HepG2 (cell line): ENCODE results near the gene SLC35B2. TPM values are rescaled to one million over a fixed set of nuclear protein-coding genes. Genes with fewer than 3 reads are reported as not detected.

ENCODE experiments used
- ARID4A ChIP-seq: sonication (generic); formaldehyde crosslinking; IDR thresholded peaks from 2 replicates; pipeline ENCODE4 v1.5.0; 2020; ENCODE audit warnings: mild to moderate bottlenecking, missing genetic modification reagents, borderline replicate concordance
- ARNTL ChIP-seq: sonication (generic); formaldehyde crosslinking; IDR thresholded peaks from 2 replicates; pipeline ENCODE4 v1.4.0; 2020; ENCODE audit warnings: mild to moderate bottlenecking, missing genetic modification reagents
- CERS6 ChIP-seq: sonication (generic); formaldehyde crosslinking; IDR thresholded peaks from 2 replicates; pipeline ENCODE4 v1.5.0; 2020; ENCODE audit warnings: missing genetic modification reagents
- CREM ChIP-seq, 2 experiments: sonication (generic) in 1 of 2; formaldehyde crosslinking in 1 of 2; IDR thresholded peaks; 2 replicates each; pipeline versions ENCODE4 v1.4.0 to v1.6.1; 2016 to 2020; ENCODE audit warnings: antibody characterized with exemption in 1 of 2, mild to moderate bottlenecking in 1 of 2, missing genetic modification reagents in 1 of 2
- GRHL1 ChIP-seq: sonication (generic); formaldehyde crosslinking; conservative IDR thresholded peaks from 2 replicates; pipeline ENCODE4 v1.8.0; 2022; ENCODE audit warnings: missing genetic modification reagents
- HNF4G ChIP-seq, 2 experiments: sonication (generic) in 1 of 2; formaldehyde crosslinking in 1 of 2; IDR thresholded peaks; 2 replicates each; pipeline versions ENCODE4 v1.4.0 to v1.6.1; 2011 to 2020; ENCODE audit warnings: borderline replicate concordance in 2 of 2, low read depth in 2 of 2, mild to moderate bottlenecking in 2 of 2, low read length in 1 of 2, missing genetic modification reagents in 1 of 2, moderate library complexity in 1 of 2
- HNRNPUL1 ChIP-seq: fragments of 200-400 bp; formaldehyde crosslinking; IDR thresholded peaks from 2 replicates; pipeline ENCODE4 v1.6.1; 2017; ENCODE audit warnings: low read depth, mild to moderate bottlenecking, low read length, moderate library complexity
- KDM5A ChIP-seq: fragments of 200-600 bp; sonication (generic); IDR thresholded peaks from 2 replicates; pipeline ENCODE4 v1.7.0; 2018; ENCODE audit warnings: antibody characterized with exemption, mild to moderate bottlenecking, low read length, borderline replicate concordance
- MEIS2 ChIP-seq: sonication (generic); formaldehyde crosslinking; IDR thresholded peaks from 2 replicates; pipeline ENCODE4 v1.9.0; 2021; ENCODE audit warnings: mild to moderate bottlenecking, missing genetic modification reagents
- MIER2 ChIP-seq: IDR thresholded peaks from 2 replicates; pipeline ENCODE4 v1.6.1; 2016; ENCODE audit warnings: missing biosample characterization, missing genetic modification reagents
- RNF2 ChIP-seq: fragments of 450-650 bp; conservative IDR thresholded peaks from 2 replicates; pipeline ENCODE4 v1.6.1; 2016; ENCODE audit warnings: low read depth
- SP4 ChIP-seq: sonication (generic); formaldehyde crosslinking; IDR thresholded peaks from 2 replicates; pipeline ENCODE4 v1.8.1; 2023; ENCODE audit warnings: mild to moderate bottlenecking, missing genetic modification reagents
- TARDBP ChIP-seq: sonication (generic); formaldehyde crosslinking; IDR thresholded peaks from 2 replicates; pipeline ENCODE4 v1.8.0; 2022; ENCODE audit warnings: mild to moderate bottlenecking, missing genetic modification reagents
- ZFP41 ChIP-seq: sonication (generic); formaldehyde crosslinking; IDR thresholded peaks from 2 replicates; pipeline ENCODE4 v1.4.0; 2020; ENCODE audit warnings: mild to moderate bottlenecking, missing genetic modification reagents, borderline replicate concordance
- ZNF24 ChIP-seq: fragments of 450-650 bp; IDR thresholded peaks from 2 replicates; pipeline ENCODE4 v1.6.1; 2017; ENCODE audit warnings: antibody characterized with exemption, mild to moderate bottlenecking
- ZNF589 ChIP-seq: sonication (generic); formaldehyde crosslinking; conservative IDR thresholded peaks from 2 replicates; pipeline ENCODE4 v1.8.0; 2022; ENCODE audit warnings: mild to moderate bottlenecking, moderate library complexity, missing genetic modification reagents
- ZSCAN20 ChIP-seq: sonication (generic); formaldehyde crosslinking; IDR thresholded peaks from 2 replicates; pipeline ENCODE4 v1.4.0; 2020; ENCODE audit warnings: missing genetic modification reagents, mild to moderate bottlenecking, borderline replicate concordance
- polyA plus RNA-seq, 8 experiments: library from polyadenylated mRNA; depleted of rRNA in 3 of 8; stranded (reverse) in 7 of 8; unstranded in 1 of 8; fragments of >200 nt; fragmentation: Illumina TruSeq in 4 of 8; extraction: Trizol in 4 of 8; gene quantifications; 2 replicates each; pipeline versions ENCODE4 v1.2.1 to v1.2.3, GENCODE V29; 2011 to 2016; ENCODE audit warnings: low read depth in 4 of 8, missing spikeins in 1 of 8, mixed read lengths in 1 of 8; ENCODE audit not compliant: insufficient read depth in 1 of 8
- total RNA-seq, 5 experiments: library from RNA; depleted of rRNA; stranded (reverse); fragments of >200 nt; fragmentation: Illumina TruSeq; extraction: Trizol; gene quantifications; 2 replicates each; pipeline ENCODE4 v1.2.3, GENCODE V29; 2016; ENCODE audit warnings: low read depth in 1 of 5
- TF ChIP-seq, protein P1 (sequence below): sonication (generic); formaldehyde crosslinking; IDR thresholded peaks from 2 replicates; pipeline ENCODE4 v1.4.0; 2020; ENCODE audit warnings: missing genetic modification reagents

SLC35B2 gene
- total and polyA plus RNA-seq, 2 of the 13 experiments (the other 11 are each of a cell fraction or from before 2014, with no cell fraction given): 61.1 to 148 TPM

DNA sequence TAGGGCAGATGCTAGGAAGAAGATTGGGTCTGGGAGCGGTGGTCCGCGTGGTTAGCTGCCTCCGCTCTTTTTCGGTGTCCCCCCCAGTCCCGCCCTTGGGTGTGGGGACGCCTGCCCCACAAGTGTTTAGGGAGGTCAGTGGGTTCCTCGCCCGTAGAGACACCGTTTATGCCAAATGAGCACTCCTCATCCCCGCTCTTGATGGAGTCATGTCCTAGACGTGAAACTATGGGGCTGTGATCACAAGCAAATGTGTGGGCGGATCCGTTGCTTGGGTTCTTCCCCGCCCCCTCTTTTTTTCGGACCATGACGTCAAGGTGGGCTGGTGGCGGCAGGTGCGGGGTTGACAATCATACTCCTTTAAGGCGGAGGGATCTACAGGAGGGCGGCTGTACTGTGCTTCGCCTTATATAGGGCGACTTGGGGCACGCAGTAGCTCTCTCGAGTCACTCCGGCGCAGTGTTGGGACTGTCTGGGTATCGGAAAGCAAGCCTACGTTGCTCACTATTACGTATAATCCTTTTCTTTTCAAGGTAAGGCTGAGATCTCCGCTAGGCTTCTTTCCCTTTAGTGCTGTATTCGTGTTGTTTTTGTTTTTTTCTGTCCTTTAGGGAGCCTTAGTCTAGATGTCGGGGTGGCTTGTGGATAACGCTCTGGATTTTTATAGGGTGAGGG, 10.5 kb downstream of the SLC35B2 start, which contains the start of gene HSP90AB1 (continued):
- TF ChIP-seq KDM5A (peak; percentile 88), SP4 (peak; percentile 55), ARNTL (CRISPR knock-in tag) (peak; percentile 60), MIER2 (CRISPR knock-in tag) (no peak), ZNF24 (no peak; the same call in 1 of the 2 replicates), ARID4A (CRISPR knock-in tag) (peak; percentile 62; the same call in 1 of the 2 replicates), TARDBP (CRISPR knock-in tag) (no peak), CERS6 (CRISPR knock-in tag) (no peak), ZFP41 (0 out of 2 replicates have a peak, but pooled peaks have one; percentile 60), CREM (IDR thresholded peaks at IDR 0.05) (peak; percentile 86), CREM (CRISPR knock-in tag; IDR thresholded peaks at IDR 0.05) (no peak), ZSCAN20 (CRISPR knock-in tag) (no peak), GRHL1 (no peak), MEIS2 (CRISPR knock-in tag) (peak; percentile 89), HNF4G (IDR thresholded peaks at IDR 0.05; ENCODE audit: borderline replicate concordance, low read depth, low read length) (peak; percentile 47), HNF4G (CRISPR knock-in tag; IDR thresholded peaks at IDR 0.05; ENCODE audit: borderline replicate concordance, low read depth) (no peak), ZNF589 (CRISPR knock-in tag) (peak; percentile 73), HNRNPUL1 (no peak), RNF2 (no peak)
- TF ChIP-seq, protein P1, sequence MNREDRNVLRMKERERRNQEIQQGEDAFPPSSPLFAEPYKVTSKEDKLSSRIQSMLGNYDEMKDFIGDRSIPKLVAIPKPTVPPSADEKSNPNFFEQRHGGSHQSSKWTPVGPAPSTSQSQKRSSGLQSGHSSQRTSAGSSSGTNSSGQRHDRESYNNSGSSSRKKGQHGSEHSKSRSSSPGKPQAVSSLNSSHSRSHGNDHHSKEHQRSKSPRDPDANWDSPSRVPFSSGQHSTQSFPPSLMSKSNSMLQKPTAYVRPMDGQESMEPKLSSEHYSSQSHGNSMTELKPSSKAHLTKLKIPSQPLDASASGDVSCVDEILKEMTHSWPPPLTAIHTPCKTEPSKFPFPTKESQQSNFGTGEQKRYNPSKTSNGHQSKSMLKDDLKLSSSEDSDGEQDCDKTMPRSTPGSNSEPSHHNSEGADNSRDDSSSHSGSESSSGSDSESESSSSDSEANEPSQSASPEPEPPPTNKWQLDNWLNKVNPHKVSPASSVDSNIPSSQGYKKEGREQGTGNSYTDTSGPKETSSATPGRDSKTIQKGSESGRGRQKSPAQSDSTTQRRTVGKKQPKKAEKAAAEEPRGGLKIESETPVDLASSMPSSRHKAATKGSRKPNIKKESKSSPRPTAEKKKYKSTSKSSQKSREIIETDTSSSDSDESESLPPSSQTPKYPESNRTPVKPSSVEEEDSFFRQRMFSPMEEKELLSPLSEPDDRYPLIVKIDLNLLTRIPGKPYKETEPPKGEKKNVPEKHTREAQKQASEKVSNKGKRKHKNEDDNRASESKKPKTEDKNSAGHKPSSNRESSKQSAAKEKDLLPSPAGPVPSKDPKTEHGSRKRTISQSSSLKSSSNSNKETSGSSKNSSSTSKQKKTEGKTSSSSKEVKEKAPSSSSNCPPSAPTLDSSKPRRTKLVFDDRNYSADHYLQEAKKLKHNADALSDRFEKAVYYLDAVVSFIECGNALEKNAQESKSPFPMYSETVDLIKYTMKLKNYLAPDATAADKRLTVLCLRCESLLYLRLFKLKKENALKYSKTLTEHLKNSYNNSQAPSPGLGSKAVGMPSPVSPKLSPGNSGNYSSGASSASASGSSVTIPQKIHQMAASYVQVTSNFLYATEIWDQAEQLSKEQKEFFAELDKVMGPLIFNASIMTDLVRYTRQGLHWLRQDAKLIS (CRISPR knock-in tag): no peak; the same call in 1 of the 2 replicates
